Germinal center (tissue), 1 donor: ENCODE results near the gene TULP4.
A peak's percentile ranks its signal among the peaks of the same experiment; 100 is the strongest.
"Not testable (repeated sequence)": the region's sequence is repeated elsewhere in the genome, so short reads cannot be mapped to it uniquely, and the experiment has no call there.

Source experiments
- DNase-seq: peaks from one replicate; pipeline ENCODE4 v3.0.0; 2012; ENCODE audit warnings: mixed read lengths, low spot score

Gene TULP4

DNA sequence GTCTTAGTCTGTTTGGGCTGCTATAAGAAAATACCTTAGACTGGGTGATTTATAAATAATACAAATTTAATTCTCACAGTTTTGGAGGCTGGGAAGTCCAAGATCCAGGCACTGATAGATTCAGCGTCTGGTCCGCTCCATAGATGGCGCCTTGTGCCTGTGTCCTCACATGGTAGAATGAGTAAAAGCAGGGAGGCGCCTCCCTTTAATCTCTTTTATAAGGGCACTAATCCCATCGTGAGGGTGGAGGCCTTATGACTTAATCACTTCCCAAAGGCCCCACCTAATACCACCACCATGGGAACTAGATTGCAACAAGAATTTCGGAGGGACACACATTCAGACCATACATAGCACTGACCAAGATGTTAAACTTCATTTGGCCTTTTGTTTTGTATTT lies 156.4 kb downstream of the TULP4 start:
- no peak for DNase-seq

DNA sequence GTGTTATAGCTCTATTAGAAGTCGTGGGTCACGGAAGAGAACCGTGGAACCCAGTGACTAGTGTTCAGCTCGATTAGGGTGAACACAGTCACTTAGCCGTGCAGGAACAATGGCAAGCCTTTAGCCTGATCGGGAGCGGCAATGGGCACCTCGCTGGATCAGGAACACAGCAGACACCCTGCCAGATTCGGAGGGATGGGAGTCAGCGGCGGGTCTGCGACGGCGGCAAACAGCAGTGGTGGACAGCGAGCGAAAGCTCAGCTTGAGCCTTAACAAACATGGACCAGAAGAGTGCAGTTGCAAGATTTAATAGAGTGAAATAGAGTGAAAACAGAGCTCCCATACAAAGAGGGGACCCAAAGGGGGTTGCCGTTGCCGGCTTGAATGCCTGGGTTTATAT lies 157.8 kb downstream of the TULP4 start:
- DNase-seq = not testable (repeated sequence)

DNA sequence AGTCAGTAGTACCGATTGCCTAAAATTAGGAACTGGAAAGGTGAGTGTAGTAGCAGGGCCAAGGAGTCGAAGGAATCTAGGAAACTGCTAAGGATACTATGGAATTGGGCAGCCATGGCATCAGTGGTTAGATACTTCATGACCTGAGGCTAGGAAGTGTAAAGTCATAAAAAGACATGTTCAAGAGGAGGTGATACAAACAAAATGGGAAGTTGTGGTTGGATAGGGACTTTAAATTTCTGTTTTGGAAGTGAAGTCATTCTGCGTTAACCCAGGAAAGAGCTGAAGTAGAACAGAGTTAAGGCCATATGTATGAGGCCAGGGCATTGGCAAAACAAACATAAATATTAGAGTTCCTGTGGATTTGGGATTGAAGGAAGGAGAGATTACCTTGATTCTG lies 159.1 kb downstream of the TULP4 start:
- DNase-seq = no peak

DNA sequence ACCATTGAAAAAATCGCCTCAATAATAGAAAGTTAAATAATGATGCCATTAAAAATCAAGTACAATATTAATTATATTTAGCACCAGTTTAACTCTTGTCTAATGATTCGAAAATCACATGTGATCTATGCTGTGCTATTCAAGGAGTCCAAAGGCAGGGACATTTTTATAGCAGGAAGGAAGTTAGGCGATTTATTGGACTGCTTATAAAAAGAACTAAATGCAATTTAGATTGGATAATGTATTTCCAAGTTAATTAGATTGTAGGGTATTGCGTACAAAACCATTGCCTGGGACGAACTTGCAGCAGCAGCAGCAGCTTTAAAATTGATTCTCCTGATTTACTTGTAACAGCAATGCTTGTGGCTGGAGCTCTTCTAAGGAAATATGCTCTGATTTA lies 160.2 kb downstream of the TULP4 start:
- no peak for DNase-seq

DNA sequence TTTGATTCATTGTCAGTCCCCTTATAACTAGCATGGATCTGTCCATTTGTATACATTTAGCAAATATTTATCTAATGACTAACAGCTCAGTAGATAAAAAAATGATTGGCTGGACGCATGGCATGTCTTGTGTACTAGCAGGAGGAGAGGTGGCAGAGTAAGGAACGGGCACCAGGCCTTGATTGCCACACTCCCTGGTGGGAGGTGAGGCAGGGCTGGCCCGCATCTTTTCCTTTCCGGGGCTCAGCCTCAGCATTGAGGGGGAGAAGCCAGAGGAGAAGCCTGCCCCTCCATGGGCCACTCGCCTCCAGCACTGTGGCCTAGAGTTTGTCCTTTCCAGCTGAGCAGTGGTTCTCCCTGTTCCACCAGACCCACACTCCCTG lies 162.7 kb downstream of the TULP4 start:
- no peak for DNase-seq

DNA sequence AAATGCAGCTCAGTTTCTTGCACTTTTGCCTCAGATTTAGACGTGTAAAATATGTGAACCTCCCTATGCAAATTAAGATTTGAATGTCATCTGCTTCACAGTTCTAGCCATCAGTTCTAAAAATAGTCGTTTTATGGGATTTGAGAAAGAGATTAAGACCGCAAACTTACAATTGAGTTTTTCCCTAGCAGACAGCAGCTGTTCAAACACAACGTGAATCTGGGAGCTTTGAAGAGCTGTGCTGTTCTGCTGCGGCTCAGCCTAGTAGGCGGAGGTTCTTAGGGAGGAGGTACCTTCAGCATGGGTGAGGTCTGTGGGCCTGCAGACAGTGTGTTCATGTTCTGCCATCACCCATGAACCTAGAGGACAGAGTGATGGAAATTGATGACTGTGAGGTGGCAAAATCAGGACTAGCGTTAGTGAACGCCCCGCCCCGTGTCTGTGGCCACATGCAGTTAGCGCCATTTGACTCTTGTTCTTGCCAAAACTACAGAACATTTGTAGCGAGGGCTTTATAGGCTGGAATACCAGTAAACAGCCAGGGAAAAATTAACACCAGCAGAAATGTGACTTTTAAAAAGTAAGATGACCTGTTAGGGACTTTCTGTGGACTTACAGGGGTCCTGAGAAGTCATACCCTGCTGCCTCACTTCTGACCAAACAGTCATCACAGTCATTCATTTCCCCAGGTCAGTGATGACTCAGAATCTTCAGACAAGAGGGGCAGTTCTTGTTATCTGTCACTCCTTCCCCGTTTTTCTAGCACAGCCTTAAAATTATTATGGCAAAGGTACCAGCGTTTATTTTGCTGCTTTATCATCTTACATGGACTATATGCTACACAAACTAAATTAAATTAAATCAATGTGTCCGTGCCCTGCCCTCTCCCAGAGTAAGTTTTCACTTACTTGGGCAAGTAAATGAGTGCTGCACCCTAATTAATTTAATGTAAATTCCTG lies 163.4 kb downstream of the TULP4 start:
- peak; percentile 58 for DNase-seq

DNA sequence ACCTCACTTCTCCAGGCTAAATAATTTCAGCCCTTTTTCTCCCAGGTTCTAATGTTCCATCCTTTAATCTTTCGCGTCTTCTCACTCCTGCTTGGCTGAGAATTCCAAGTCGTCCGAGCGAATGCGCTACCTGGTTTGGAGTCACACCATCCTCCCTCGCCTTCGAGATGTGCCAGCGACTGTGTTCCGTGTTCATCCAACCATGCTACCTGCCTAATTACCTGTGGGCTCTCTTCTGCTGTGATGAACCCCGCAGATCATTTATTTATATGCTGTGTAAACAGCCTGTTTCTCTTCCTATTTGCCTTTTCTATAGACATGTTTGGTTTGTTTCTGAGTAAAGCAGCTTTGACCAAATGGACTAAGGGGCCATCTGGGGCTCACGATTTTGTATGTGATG lies 164.1 kb downstream of the TULP4 start:
- peak; percentile 23 for DNase-seq

DNA sequence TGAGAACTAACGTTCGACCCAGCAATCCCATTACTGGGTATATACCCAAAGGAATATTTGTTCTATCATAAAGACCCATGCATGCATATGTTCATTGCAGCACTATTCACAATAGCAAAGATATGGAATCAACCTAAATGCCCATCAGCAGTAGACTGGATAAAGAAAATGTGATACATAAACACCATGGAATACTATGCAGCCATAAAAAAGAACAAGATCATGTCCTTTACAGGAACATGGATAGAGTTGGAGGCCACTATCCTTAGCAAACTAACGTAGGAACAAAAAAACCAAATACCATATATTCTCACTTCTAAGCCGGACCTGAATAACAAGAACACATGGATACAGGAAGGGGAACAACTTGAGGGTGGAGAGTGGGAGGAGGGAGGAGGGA lies 165.5 kb downstream of the TULP4 start:
- not testable (repeated sequence) for DNase-seq

DNA sequence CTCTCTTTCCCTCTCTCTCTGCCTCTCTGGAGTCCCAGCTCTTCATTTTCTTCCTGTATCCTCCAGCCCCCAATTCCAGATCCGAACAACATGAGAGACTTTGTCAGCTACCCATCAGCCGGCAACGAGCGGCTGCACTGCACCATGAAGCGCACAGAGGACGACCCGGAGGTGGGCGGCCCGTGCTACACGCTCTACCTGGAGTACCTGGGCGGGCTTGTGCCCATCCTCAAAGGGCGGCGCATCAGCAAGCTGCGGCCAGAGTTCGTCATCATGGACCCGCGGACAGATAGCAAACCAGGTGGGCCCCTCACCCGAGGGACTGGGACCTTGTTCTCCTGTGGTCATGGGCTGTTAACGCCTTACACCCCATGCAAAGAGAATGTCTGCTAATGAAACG lies 168.7 kb downstream of the TULP4 start:
- DNase-seq = no peak

DNA sequence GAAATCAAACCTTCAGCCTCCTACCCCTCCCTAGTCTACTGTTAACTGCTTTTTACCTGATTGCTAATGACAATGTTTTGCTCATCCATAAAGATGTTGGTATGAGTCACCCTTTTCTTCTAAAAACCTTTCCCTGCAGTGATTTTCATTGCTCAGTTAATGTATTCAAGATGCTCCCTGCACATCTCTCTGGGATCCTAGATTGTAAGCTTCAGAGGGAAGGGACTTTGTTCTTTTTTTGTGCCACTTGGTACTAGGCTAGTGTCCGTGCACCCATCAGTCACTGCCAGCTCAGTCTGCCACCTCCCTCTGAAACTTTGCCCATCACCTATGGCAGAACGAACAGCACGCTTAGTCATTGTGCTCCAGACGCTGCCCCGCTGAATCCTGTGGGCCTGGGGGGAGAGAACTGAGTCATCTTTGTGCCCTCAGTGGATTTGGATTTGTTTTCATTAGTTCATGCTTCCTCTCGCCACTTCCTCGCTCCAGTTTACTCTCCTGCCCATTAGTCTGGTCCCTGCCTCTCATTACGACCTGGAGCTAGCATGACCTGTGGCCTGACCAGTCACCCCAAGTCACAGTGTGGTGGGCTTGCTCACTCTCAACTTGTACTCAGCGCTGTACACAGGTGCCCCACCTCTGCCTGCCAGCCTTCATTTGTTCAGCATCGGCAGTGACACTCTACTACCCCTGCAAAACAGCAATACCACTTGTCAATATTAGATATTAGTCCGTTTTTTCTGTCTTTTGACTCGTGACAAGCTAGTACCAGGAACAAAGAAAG lies 169.6 kb downstream of the TULP4 start:
- DNase-seq = no peak

DNA sequence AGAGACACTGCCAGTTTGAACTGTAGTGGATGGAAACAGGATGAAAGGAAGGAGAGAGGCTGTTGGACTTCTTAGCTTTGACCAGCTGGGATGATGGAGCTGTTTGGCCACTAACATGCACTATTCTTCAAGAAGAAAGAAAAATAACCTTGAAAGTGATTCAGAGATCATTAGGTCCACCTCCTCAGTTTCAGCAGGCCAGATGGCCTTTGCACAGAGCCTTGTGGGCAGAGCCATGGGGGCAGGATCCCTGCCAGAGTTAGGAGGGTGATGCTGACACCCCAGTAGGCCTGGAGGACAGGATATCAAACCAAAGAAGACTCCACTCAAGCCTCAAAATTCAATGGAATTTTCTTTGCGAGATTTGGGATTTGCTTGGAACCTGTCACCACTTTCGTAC lies 173.2 kb downstream of the TULP4 start:
- no peak for DNase-seq

DNA sequence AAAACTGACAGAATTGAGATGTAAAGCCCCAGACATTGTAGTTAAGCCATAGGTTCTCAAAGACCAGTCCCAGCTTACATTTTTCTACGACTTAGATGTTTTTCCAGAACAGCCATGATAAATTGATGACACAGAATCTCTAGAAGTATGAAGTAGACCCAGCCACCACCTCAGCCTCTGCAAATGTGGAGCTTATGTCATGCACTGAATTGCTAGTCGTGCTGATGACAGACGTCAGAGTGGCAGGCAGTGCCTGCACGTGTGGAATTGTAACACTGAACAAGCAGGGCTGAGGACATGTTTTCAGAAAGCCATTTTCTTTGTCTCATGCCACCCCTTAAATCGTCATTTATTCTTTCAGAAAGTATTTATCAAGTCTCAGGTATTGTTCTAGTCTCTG lies 175.2 kb downstream of the TULP4 start:
- DNase-seq = no peak

DNA sequence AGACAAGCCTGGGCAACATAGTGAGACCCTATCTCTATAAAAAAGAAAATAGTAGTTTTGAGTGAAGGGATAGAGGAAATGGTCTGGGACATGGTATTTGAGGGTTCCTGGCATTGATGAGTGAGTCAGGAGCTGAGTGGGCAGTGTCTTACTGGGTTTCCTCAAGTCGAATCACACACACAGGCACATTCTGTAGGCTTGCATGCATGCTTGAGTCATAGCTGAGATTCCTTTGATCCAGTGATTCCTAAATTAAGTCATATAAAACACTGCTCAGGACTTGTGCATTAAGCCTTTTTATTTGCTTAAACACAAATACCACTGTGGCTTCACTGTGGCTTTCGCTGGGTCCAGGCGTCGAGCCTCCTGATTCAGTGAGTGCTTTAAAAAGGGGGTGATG lies 175.8 kb downstream of the TULP4 start:
- no peak for DNase-seq

DNA sequence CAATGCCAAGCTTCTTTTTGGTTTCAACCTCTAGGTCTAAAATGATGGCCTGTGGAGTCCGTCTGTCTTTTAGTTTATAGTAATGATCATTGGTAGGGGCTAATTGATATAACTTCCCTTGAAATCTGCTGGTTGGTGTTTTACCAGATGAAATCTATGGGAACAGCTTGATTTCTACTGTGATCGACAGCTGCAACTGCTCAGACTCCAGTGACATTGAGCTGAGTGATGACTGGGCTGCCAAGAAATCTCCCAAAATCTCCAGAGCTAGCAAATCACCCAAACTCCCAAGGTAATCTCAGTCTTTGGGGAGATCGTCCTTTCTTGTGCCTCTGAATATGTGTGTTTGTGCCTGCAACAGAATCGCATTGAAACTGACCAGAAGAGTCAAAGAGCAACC lies 177.2 kb downstream of the TULP4 start:
- DNase-seq = no peak

DNA sequence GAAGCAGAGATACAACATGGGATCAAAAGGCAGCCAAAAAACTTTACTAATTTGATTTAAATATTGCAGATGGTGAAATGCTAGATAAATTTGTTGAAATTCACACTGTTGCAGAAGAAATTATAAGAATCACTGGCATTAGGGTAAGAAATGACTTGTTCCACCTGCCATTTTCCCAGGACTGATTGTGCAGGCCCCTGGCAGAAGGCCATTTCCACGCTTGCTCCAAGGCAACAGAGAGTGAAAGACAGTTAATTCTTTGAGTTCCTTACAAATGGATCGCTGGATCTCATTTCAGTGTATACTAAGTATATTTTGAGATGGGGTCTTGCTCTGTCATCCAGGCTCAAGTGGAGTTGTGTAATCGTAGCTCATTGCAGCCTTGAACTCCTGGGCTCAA lies 180.6 kb downstream of the TULP4 start:
- DNase-seq = no peak

DNA sequence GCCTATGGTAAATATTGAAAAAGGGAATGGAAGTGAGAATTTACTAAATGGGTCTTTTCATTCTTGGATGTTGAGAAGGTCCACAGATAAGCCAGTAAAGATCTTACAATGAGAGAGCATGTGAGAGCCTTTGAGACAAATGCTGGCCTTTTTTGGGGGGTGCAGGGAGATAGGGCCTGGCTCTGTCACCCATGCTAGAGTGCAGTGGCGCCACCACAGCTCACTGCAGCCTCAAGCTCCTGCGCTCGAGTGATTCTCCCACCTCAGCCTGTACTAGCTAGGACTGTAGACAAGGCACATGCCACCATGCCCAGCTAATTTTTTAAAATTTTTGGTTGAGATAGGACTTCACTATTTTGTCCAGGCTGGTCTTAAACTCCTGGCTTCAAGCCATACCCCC lies 184.4 kb downstream of the TULP4 start:
- no peak for DNase-seq

DNA sequence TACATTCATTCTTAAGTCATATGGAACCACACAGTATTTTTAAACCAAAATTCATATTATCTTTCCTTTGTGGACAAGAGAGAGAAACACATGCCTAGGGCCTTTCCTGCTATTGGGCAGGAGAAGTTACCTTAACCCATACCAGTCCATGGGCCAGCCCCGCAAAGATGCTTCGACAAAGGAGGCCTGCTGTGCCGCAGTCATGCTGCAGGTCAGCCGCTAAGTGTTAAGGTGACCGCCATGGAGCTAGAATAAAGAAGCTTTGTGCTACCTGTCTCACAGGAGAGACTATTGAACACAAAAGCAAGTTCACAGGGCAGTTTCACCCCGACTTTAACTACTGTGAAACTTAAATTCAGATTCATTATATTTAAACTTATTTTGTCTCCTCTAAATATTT lies 185.4 kb downstream of the TULP4 start:
- no peak for DNase-seq

DNA sequence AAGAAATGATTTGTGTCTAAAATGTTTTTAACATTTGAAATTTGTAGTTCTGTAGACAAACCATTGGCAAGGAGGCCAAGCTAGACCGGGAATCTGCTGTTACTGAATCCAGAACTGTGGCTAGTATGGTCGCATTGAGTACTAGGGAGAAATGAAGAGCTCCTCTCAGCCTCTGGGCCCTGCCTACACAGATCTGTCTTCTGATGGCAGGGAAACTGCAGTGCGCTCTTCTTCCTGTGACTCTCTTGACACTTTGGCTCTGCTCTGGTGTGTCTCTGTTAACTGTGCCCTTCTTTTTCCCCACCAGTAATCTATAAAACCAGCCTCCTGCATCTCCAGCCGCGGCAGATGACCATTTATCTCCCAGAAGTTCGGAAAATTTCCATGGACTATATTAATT lies 186.1 kb downstream of the TULP4 start:
- no peak for DNase-seq

DNA sequence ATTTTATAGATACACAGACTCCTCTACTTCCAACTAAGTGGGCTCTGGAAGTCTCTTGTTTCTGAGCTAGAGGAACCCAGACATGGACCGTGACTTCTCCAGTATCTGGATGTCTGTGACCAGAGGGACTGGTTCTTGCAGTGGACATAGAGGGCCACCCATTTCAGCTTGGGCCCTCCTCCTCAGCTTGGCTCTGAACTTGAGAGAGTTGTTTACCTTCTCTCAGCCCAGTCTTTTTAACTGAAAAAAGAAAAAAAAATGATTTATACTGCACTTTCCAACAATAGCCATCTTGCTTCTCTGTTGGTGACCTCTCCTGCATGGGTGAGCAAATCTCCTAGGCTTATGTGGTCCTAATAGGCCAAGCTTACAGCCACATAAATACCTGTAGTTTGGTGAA lies 187.3 kb downstream of the TULP4 start:
- no peak for DNase-seq

DNA sequence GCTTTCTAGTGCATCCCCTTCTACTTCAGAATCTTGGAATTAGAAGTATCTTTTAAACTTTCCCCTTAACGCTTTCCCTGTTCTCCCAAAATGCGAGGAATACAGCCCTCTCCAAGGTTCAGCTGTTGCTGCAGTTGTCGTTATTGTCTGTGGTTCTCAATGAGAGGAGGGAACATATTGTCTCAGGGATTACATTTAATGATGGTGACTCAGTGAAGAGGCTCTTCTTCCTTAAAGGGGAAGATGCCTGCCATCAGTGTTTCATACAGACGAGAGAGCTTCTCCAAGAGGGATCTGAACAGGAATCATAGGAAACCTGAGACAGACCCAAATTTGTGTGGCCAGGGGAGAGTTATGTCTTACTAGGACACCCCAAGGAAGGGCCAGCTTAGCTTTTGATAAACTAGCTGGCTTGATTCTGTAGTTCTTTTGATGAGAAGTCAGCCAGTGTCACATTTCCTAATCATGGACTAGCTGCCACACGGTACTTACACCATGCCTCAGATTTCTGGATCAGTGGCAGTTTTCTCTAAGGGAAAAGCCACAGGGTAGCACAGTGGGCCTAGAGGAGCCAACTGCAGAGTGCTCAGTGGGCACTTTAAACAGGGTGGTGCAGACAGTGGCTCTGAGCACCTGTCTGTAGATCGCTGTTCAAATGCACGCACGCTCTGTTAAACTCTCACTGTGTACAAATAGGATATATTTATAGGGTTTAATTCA lies 187.9 kb downstream of the TULP4 start:
- DNase-seq = no peak

DNA sequence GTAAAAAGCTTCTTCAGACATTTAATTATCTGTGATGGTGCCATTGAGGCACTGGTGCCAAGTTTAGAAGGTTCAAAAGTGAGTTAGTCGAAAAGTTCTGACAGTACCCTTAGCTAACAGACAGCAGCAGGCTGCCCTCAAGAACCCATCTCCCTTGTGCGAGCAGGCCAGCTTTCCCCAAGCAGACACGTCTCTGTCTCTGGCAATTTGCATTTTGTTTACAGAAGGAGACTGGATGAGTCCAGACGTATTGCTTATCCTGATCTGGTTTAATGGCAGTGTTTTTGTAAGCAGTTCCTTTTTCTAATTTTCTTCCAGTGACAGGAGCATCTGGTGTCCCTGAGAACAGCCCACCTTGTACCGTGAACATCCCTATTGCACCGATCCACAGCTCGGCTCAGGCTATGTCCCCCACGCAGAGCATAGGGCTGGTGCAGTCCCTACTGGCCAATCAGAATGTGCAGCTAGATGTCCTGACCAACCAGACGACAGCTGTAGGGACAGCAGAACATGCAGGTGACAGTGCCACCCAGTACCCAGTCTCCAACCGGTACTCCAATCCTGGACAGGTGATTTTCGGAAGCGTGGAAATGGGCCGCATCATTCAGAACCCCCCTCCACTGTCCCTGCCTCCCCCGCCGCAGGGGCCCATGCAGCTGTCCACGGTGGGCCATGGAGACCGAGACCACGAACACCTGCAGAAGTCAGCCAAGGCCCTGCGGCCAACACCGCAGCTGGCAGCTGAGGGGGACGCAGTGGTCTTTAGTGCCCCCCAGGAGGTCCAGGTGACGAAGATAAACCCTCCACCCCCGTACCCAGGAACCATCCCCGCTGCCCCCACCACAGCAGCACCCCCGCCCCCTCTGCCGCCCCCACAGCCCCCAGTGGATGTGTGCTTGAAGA lies 189.3 kb downstream of the TULP4 start:
- DNase-seq = no peak
